Measurements from ENCODE around the gene KCNJ10.

Gene KCNJ10

GRCh38 chr1:159960721-159961381 lies 109.1 kb downstream of the KCNJ10 start:
- peak; percentile 86 for DNase-seq

GRCh38 chr1:159959451-159959850 lies 110.5 kb downstream of the KCNJ10 start:
- DNase-seq: peak; percentile 13

GRCh38 chr1:159958719-159959380 lies 111.1 kb downstream of the KCNJ10 start:
- no peak for DNase-seq

- no peak for DNase-seq
These were observed 112.1 kb downstream of the KCNJ10 start for GRCh38 chr1:159957824-159958268.

- DNase-seq: no peak
These were observed 114.5 kb downstream of the KCNJ10 start for GRCh38 chr1:159955456-159955855.

- peak; percentile 49 for DNase-seq
These were observed 116.1 kb downstream of the KCNJ10 start, which contains the start of gene SLAMF9 for GRCh38 chr1:159953536-159954515. Gene SLAMF9 (minus strand): TSS chr1:159954237. CDS start chr1:159954137, 100 bp downstream.

- DNase-seq: no peak
These were observed 117.0 kb downstream of the KCNJ10 start for GRCh38 chr1:159952932-159953331.

GRCh38 chr1:159951551-159951950 lies 118.4 kb downstream of the KCNJ10 start:
- no peak for DNase-seq

- no peak for DNase-seq
These were observed 118.9 kb downstream of the KCNJ10 start for GRCh38 chr1:159951016-159951415.

- no peak for DNase-seq
These were observed 120.0 kb downstream of the KCNJ10 start for GRCh38 chr1:159949981-159950381.

- no peak for DNase-seq
These were observed 120.8 kb downstream of the KCNJ10 start for GRCh38 chr1:159949123-159949522.

All from fibroblast of skin of abdomen (primary cell).